Mucosa of descending colon (tissue), 3 donors: Measurements from ENCODE around the gene IFTAP. TPM values are rescaled to one million over a fixed set of nuclear protein-coding genes. Genes with fewer than 3 reads are reported as not detected.

Source experiments
- ATAC-seq: fragments of 200-7000 bp; cut with Tn5 transposase; one replicate; pipeline ENCODE4 v1.9.1; 2020; ENCODE audit warnings: mild to moderate bottlenecking, moderate library complexity
- DNase-seq, 3 donors: peaks; one replicate each; pipeline ENCODE4 v3.0.0-alpha.2; 2020
- H3K36me3 ChIP-seq: fragments of 200-600 bp; one replicate; pipeline ENCODE4 v1.8.0; 2021; ENCODE audit warnings: low read depth, mild to moderate bottlenecking
- H3K4me1 ChIP-seq: fragments of 200-600 bp; one replicate; pipeline ENCODE4 v1.8.0; 2021; ENCODE audit warnings: low read depth, mild to moderate bottlenecking
- H3K4me3 ChIP-seq: fragments of 200-600 bp; one replicate; pipeline ENCODE4 v1.8.0; 2021; ENCODE audit warnings: mild to moderate bottlenecking
- H3K9me3 ChIP-seq: fragments of 200-600 bp; one replicate; pipeline ENCODE4 v1.8.0; 2021; ENCODE audit warnings: mild to moderate bottlenecking
- CTCF ChIP-seq: fragments of 200-600 bp; IDR thresholded peaks from one replicate; pipeline ENCODE4 v1.8.0; 2022; ENCODE audit warnings: antibody characterized with exemption, mild to moderate bottlenecking
- intact Hi-C, 2 donors: fragments of 100-400 bp; cut with DNase I in 1 of 2; cut with micrococcal nuclease in 1 of 2; formaldehyde crosslinking; loops; one replicate each; pipeline versions ENCODE4 v1.11.0 to v1.11.1; 2022; cut with DNase I, micrococcal nuclease
- total RNA-seq, 3 donors: library from RNA; stranded (reverse); fragmentation: NEBNext Ultra II Directional in 2 of 3; extraction: Animal tissue kit (Norgen Biotek cat#: 25700) in 2 of 3; gene quantifications; one replicate each; pipeline versions ENCODE4 v1.2.1 to v1.2.4, GENCODE V29; 2021 to 2023
- donor health status: DM: no; HTN: no; CAD: no; lungs with moderate emphysema.
- donor health status: DM: no; HTN: no; CAD: no.
- donor health status: DM: no; HTN: yes; CAD: no.

The IFTAP gene
- total RNA-seq, 3 donors from 2014 or later, result 4.5 to 23.0 (median 9.3) TPM

GRCh38 chr11:36574486-36574885 is 19.8 kb upstream of the IFTAP start:
- H3K9me3 ChIP-seq, result no peaks in the 10 kb centered on the region
- no peak for ATAC-seq
- no peak for TF ChIP-seq CTCF
- DNase-seq, result no peak
- H3K4me3 ChIP-seq, result no peak overlapping the region
- no peaks in the 10 kb centered on the region for H3K4me1 ChIP-seq
- no peaks in the 10 kb centered on the region for H3K36me3 ChIP-seq
- intact Hi-C loops, result no loop called here

- TF ChIP-seq CTCF, result no peak
- Histone ChIP-seq H3K36me3 (no peaks in the 10 kb centered on the region), H3K4me3 (no peak overlapping the region), H3K9me3 (no peaks in the 10 kb centered on the region), H3K4me1 (no peaks in the 10 kb centered on the region)
- ATAC-seq, result no peak
- intact Hi-C loops, result no loop called here
- DNase-seq, result no peak
Observed at GRCh38 chr11:36577373-36577772, 16.9 kb upstream of the IFTAP start.

GRCh38 chr11:36577859-36578258 is 16.4 kb upstream of the IFTAP start:
- H3K4me3 ChIP-seq, result no peak overlapping the region
- ATAC-seq (no peak), DNase-seq (no peak)
- intact Hi-C loops, result no loop called here
- H3K36me3 ChIP-seq, result no peaks in the 10 kb centered on the region
- H3K4me1 ChIP-seq, result no peaks in the 10 kb centered on the region
- TF ChIP-seq CTCF, result no peak
- no peaks in the 10 kb centered on the region for H3K9me3 ChIP-seq

- Histone ChIP-seq H3K9me3 (no peaks in the 10 kb centered on the region), H3K36me3 (no peaks in the 10 kb centered on the region), H3K4me1 (no peaks in the 10 kb centered on the region), H3K4me3 (no peak overlapping the region)
- no peak for ATAC-seq
- intact Hi-C loops, result no loop called here
- no peak for DNase-seq
- no peak for TF ChIP-seq CTCF
Observed at GRCh38 chr11:36578458-36578857, 15.8 kb upstream of the IFTAP start.

GRCh38 chr11:36581536-36581935 is 12.8 kb upstream of the IFTAP start:
- no peak for DNase-seq
- ATAC-seq, result no peak
- TF ChIP-seq CTCF, result no peak
- intact Hi-C loops, result no loop called here
- Histone ChIP-seq H3K4me3 (no peak overlapping the region), H3K4me1 (no peaks in the 10 kb centered on the region), H3K36me3 (no peaks in the 10 kb centered on the region), H3K9me3 (no peaks in the 10 kb centered on the region)

- Histone ChIP-seq H3K4me1 (no peaks in the 10 kb centered on the region), H3K4me3 (no peak overlapping the region), H3K9me3 (no peaks in the 10 kb centered on the region), H3K36me3 (no peaks in the 10 kb centered on the region)
- ATAC-seq (no peak), DNase-seq (no peak)
- TF ChIP-seq CTCF, result no peak
- intact Hi-C loops, result no loop called here
Observed at GRCh38 chr11:36583667-36584066, 10.6 kb upstream of the IFTAP start.
